Tibial nerve (tissue), 4 donors: ENCODE data around the gene C3orf52. TPM values are rescaled to one million over a fixed set of nuclear protein-coding genes. Genes with fewer than 3 reads are reported as not detected.

Experiments used
- DNase-seq, 2 donors: peaks; one replicate each; pipeline ENCODE4 v3.0.0-alpha.2; 2019; ENCODE audit warnings: low spot score in 2 of 2
- H3K27ac ChIP-seq, 4 donors: fragments of 200-600 bp; sonication (generic) in 3 of 4; one replicate each; pipeline ENCODE4 v1.5.1; 2017 to 2019; ENCODE audit warnings: mild to moderate bottlenecking in 1 of 4
- H3K27me3 ChIP-seq, 2 donors: fragments of 200-600 bp; sonication (generic) in 1 of 2; one replicate each; pipeline versions ENCODE4 v1.5.1 to v1.6.0; 2017 to 2019
- H3K36me3 ChIP-seq, 3 donors: fragments of 200-600 bp; sonication (generic); one replicate each; pipeline ENCODE4 v1.5.1; 2018 to 2019
- H3K4me1 ChIP-seq, 4 donors: fragments of 200-600 bp; sonication (generic) in 3 of 4; one replicate each; pipeline ENCODE4 v1.5.1; 2017 to 2019
- H3K4me3 ChIP-seq, 4 donors: fragments of 200-600 bp; sonication (generic) in 3 of 4; one replicate each; pipeline ENCODE4 v1.5.1; 2017 to 2019; ENCODE audit warnings: mild to moderate bottlenecking in 1 of 4, moderate library complexity in 1 of 4
- H3K9me3 ChIP-seq, 4 donors: fragments of 200-600 bp; sonication (generic) in 3 of 4; one replicate each; pipeline ENCODE4 v1.5.1; 2017 to 2019
- CTCF ChIP-seq, 5 experiments: fragments of 200-600 bp in 3 of 5; fragments of 450-650 bp in 2 of 5; sonication (generic) in 3 of 5; IDR thresholded peaks; one replicate each; pipeline ENCODE4 v1.5.1; 2016 to 2019; ENCODE audit warnings: antibody characterized with exemption in 5 of 5, mild to moderate bottlenecking in 3 of 5, moderate library complexity in 2 of 5
- EP300 ChIP-seq, 2 donors: sonication (generic); formaldehyde crosslinking; IDR thresholded peaks; one replicate each; pipeline ENCODE4 v1.6.1; 2017; ENCODE audit warnings: antibody characterized with exemption in 2 of 2, mild to moderate bottlenecking in 1 of 2
- POLR2A ChIP-seq, 2 donors: fragments of 450-650 bp; IDR thresholded peaks; one replicate each; pipeline ENCODE4 v1.6.1; 2017; ENCODE audit warnings: antibody characterized with exemption in 2 of 2, mild to moderate bottlenecking in 2 of 2, moderate library complexity in 2 of 2
- WGBS, 2 donors: methylation state at CpG; one replicate each; pipeline ENCODE4 v1.1.5; 2018; 5-methylcytosine and 5-hydroxymethylcytosine counted together
- total RNA-seq, 4 donors: library from RNA; depleted of rRNA; stranded (reverse); fragments of >200 nt; gene quantifications; one replicate each; pipeline ENCODE4 v1.1.0, GENCODE V29; 2016

Gene C3orf52
- total RNA-seq, 4 donors from 2014 or later: 0.98 to 8.5 (median 5.6) TPM

DNA sequence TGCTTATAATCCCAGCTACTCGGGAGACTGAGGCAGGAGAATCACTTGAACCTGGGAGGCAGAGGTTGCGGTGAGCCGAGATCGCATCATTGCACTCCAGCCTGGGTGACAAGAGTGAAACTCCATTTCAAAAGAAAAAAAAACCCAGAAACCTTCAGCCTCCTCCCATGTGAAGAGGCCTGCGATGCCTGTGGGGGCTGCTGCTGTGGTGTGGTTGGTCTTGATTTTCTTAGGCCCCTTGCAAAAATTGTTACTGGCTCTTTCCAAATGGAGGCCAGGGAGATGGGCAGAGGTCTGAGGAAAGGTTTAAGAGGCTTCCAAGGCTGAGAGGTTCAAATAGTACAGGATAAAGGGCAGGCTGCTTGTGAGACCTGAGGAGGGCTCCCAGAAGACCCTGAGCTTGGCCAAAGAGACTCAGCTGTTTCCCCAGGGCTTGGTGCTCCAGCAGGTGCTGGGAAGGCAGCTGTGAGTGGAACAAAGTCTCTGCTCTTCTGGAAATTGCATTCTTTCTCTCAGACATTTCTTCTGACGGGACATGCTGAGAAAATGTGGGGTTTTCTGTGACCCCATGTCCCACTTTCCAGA is 28.5 kb downstream of the C3orf52 start:
- Histone ChIP-seq H3K9me3 (no peaks in the 10 kb centered on the region), H3K4me3 (no peak overlapping the region), H3K27me3 (no peaks in the 10 kb centered on the region), H3K27ac (no peak overlapping the region), H3K36me3 (no peaks in the 10 kb centered on the region), H3K4me1 (peaks cover 0 to 28% (median 2%) of the 10 kb centered on the region in 4 donors)
- DNase-seq: no peak
- TF ChIP-seq POLR2A (IDR thresholded peaks at IDR 0.05): no peak
- no peak for TF ChIP-seq CTCF (IDR thresholded peaks at IDR 0.05)
- TF ChIP-seq EP300 (IDR thresholded peaks at IDR 0.05): no peak
- WGBS, 2 donors: 91 to 97% methylated on average over 6 of the region's 6 CpGs

DNA sequence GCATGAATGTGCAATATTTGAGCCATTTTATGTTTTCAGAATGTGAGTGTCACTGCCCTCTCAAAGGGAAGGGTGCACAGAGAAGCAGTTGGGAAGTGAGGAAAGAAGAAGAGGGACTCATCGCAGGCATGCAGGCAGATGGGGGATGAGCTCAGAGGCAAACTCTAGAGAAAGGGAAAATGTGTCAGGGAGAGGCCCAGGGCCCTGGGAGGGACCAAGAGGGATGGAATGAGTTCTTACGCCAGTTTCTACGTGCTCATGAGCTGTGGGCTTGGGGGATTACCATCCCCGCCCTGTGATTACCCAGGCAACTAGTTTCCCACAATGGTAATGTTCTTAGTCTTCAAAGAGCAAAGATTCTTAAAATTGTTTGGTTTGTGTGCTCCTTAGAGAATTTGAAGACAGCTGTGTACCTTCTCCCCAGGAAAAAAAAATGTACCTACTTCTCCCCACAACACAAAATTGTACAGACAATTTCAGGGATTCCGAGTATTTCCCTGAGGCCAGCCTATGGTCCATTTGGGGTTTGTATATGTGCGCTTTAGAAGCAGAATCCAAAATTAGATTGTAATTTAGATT is 29.1 kb downstream of the C3orf52 start:
- TF ChIP-seq EP300 (IDR thresholded peaks at IDR 0.05) (no peak), CTCF (IDR thresholded peaks at IDR 0.05) (no peak)
- peaks cover 0 to 30% (median 2%) of the 10 kb centered on the region in 4 donors for H3K4me1 ChIP-seq
- H3K27ac ChIP-seq: no peak overlapping the region
- no peaks in the 10 kb centered on the region for H3K36me3 ChIP-seq
- H3K4me3 ChIP-seq: no peak overlapping the region
- no peaks in the 10 kb centered on the region for H3K27me3 ChIP-seq
- no peak for DNase-seq
- no peaks in the 10 kb centered on the region for H3K9me3 ChIP-seq
- WGBS, 2 donors: 70 to 73% methylated on average over 6 of the region's 6 CpGs

DNA sequence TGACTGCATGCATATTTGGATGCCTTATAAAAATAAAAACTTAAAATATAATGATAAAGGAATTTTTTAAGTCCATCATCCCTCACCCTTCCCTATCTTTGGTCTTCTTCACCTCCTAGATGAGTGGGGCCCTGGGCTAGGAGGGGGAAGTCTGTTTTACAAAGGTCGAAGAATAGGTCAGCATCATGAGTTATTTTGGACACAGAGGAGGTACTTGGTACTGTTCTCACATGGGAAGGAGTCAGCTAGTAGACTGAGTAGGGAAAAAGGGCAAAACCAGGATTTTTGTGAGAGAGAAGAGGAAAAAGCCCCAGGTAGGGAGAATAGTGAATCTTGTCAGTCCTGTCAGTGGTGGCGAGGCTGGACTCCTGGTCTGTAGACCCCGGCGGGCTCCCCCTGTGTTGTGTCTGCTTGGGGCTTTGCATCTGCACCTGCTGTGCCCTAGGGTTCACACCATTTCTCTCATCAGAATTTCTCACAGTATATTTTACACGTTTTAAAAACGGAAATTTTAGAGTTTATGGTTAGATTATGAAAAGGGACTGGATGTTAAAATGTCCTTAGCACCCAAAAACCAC is 29.7 kb downstream of the C3orf52 start:
- H3K27ac ChIP-seq: no peak overlapping the region
- no peaks in the 10 kb centered on the region for H3K9me3 ChIP-seq
- no peaks in the 10 kb centered on the region for H3K36me3 ChIP-seq
- H3K4me1 ChIP-seq: peaks cover 0 to 30% (median 2%) of the 10 kb centered on the region in 4 donors
- no peak overlapping the region for H3K4me3 ChIP-seq
- TF ChIP-seq POLR2A (IDR thresholded peaks at IDR 0.05) (no peak), CTCF (IDR thresholded peaks at IDR 0.05) (no peak), EP300 (IDR thresholded peaks at IDR 0.05) (no peak)
- no peak for DNase-seq
- H3K27me3 ChIP-seq: no peaks in the 10 kb centered on the region
- WGBS, 2 donors: 79 to 80% methylated on average over 6 of the region's 6 CpGs

DNA sequence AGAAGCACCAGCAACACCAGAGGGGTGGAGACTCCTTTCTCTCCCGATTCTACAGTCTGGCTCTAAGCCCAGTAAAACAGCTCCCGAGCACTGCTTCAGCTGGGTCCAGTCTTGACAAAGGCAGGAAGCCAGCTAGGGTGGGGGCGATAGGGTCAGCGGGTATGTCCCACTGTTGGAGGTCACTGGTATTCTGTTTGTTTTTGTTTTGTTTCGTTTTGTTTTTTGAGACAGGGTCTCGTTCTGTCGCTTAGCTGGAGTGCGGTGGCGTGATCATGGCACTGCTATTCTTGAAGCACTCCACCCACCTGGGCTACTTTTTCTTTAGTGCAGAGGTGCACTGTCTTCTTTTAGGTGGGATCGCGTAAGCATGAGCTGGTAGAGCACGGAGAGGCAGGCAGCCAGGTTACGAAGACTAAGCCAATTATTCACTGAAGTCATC is 30.6 kb downstream of the C3orf52 start:
- DNase-seq: no peak
- H3K9me3 ChIP-seq: no peaks in the 10 kb centered on the region
- no peaks in the 10 kb centered on the region for H3K36me3 ChIP-seq
- H3K27ac ChIP-seq: peak overlapping the region in 2 of 4 donors; percentile 16 to 19
- H3K27me3 ChIP-seq: no peaks in the 10 kb centered on the region
- 42 to 44% methylated on average over 13 of the region's 13 CpGs for WGBS, 2 donors
- H3K4me3 ChIP-seq: peak overlapping the region in 3 of 4 donors; percentile 5 to 37 (median 12)
- TF ChIP-seq POLR2A (IDR thresholded peaks at IDR 0.05) (no peak), EP300 (IDR thresholded peaks at IDR 0.05) (no peak)
- H3K4me1 ChIP-seq: peaks cover 0 to 30% (median 2%) of the 10 kb centered on the region in 4 donors

GRCh38 chr3:112117415-112117814 is 31.2 kb downstream of the C3orf52 start:
- H3K27me3 ChIP-seq: no peaks in the 10 kb centered on the region
- no peak for TF ChIP-seq POLR2A (IDR thresholded peaks at IDR 0.05)
- no peak for TF ChIP-seq EP300 (IDR thresholded peaks at IDR 0.05)
- TF ChIP-seq CTCF (IDR thresholded peaks at IDR 0.05): no peak
- H3K9me3 ChIP-seq: no peaks in the 10 kb centered on the region
- no peaks in the 10 kb centered on the region for H3K36me3 ChIP-seq
- 76 to 97% methylated on average over 1 of the region's 1 CpG for WGBS, 2 donors
- no peak overlapping the region for H3K4me3 ChIP-seq
- DNase-seq: no peak
- H3K27ac ChIP-seq: peak overlapping the region in 2 of 4 donors; percentile 3 to 24
- H3K4me1 ChIP-seq: peaks cover 0 to 30% (median 2%) of the 10 kb centered on the region in 4 donors
